ENCODE measurements around the gene MARCKS.

DNA sequence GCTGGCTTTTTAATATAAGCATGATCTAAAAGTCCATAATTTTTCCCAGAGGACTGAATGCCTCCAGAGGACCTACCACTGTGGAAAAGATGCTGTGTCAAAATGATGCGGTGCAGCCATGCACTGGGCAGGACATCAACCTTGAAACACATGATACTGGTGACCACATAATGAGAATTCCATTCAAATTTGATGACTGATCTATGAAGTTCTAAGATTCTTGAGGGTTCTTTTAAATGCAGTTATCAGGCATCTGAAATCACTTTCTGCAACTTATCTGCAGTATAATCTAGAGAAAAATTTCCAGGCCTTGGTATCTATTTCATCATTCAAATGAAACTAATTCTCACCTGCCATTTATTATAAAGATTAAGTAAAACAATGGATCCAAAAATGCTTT lies 15.0 kb upstream of the MARCKS start:
- TF ChIP-seq EZH2phosphoT487 (IDR thresholded peaks at IDR 0.05; ENCODE audit: insufficient read depth, low read depth) (no peak), EZH2 (IDR thresholded peaks at IDR 0.05; ENCODE audit: insufficient read depth, poor library complexity, severe bottlenecking) (no peak)
